Activated CD4-positive, CD25-positive, alpha-beta regulatory T cell treated with anti-CD3 and anti-CD28 coated beads, Interleukin-2, amount 50 U/mL, for 72 hours (primary cell): ENCODE data around the gene DPEP2NB.
"Not testable (repeated sequence)": the region's sequence is repeated elsewhere in the genome, so short reads cannot be mapped to it uniquely, and the experiment has no call there.

ENCODE experiments used
- DNase-seq: peaks from one replicate; pipeline ENCODE4 v3.0.0; 2021

The DPEP2NB gene

GRCh38 chr16:67979955-67980678 lies 35.6 kb downstream of the DPEP2NB start, which contains the start of gene DPEP3:
Gene DPEP3, minus strand, starts transcription at chr16:67980499. Its CDS starts 119 bp downstream, at chr16:67980380.
- no peak for DNase-seq

DNA sequence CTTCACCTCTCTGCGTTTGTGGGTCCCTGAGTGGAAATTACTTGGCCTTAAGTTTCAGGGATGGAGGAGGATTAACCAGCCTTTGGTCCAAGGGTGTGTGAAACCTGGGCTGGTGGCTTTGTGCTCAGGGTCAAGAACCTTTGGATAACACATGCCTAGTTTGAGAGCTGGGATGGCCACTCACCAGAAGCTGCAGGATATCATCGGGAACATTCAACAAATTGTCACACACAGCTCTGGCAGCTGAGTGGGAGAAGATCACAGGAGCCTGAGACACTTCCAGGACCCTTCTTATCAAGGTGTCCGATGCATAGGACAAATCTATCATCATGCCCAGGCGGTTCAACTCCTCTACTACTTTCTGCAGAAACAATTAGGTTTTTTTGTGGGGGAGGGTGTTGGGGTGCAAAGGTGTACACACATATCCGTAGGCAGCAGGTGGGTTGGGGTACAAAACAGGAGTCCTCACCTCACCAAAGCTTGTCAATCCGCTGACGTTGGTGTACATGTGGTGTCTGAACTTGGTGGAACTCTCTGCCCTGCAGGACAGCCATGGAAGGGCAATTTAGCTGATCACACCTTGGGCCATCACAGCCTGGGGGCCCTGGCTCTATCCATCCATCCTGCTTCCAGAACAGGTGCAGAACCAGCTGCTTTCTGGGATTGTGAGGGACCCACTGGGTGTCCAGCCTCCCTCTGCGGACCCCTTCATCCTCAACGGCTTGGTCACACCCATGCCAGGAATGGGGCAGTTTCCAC lies 38.1 kb downstream of the DPEP2NB start:
- no peak for DNase-seq

DNA sequence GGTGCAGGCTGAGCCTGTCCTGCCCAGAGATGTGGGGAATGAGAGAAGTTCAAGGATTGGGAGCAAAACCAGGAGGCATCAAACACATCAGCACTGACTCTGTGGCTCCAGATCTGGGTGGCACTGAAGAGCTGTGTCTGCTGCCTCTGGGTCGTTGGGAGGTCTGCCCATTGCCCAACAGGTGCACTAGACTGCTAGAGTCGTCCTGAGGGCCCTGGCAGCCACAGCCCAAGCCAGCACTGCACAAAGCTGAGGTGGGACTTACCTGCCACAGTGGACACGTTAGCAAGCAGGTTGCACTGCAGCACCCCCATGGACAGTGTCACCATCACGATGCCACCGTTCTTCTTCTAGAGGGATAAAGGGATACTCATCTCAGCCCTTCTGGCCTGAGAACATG lies 38.7 kb downstream of the DPEP2NB start:
- no peak for DNase-seq

GRCh38 chr16:67976205-67976604 lies 39.5 kb downstream of the DPEP2NB start:
- no peak for DNase-seq

- no peak for DNase-seq
Observed at GRCh38 chr16:67975321-67976105, 40.2 kb downstream of the DPEP2NB start.

GRCh38 chr16:67972285-67972684 lies 43.4 kb downstream of the DPEP2NB start:
- not testable (repeated sequence) for DNase-seq

- no peak for DNase-seq
Observed at GRCh38 chr16:67971111-67971510, 44.6 kb downstream of the DPEP2NB start.

GRCh38 chr16:67969254-67970039 lies 46.3 kb downstream of the DPEP2NB start:
- no peak for DNase-seq

DNA sequence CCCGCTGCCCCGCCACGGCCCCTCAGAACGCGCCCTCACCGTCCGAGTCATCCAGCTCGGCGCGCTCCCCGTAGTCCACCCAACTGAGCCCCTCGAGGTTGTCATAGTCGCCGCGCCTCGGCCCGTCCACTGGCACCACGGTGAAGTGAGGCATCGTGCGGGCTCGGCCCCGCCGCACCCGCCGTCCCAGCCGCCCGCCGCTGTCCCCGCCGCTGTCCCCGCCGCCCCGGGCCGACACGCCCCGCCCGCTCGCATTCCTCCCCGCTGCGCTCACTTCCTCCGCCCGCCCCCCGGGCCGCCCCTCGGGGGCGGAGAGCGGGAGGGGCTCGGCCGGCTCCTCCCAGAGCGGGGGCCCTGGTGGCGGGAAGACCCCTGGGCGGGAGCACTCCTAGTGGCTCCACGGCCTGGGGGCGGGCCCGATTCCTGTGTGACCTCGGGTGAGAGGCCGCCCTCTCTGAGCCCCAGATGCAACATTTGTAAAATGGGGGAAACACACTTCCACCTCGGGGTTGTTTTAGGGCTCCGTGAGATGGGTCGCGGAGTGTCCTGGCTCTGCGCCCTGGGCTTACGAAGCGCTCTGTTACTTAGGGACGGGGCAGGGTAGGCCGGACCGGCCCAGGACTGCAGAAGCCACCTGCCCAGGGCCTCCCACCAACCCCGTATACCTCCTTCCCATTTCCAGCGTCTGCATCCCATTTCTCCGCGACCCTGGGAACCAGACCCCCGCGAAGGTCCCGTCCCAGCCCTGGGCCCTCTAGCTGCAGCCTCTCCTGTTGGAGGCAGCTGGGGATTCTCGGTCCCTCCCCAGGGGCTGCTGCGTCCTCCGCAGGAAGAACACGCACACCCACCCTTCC lies 47.1 kb downstream of the DPEP2NB start, which contains the start of gene SLC12A4:
Gene SLC12A4, minus strand, starts transcription at position 238 of the 854 bp plus-strand sequence. Its CDS starts 84 bp downstream, at position 154.
- DNase-seq: peak; percentile 84

DNA sequence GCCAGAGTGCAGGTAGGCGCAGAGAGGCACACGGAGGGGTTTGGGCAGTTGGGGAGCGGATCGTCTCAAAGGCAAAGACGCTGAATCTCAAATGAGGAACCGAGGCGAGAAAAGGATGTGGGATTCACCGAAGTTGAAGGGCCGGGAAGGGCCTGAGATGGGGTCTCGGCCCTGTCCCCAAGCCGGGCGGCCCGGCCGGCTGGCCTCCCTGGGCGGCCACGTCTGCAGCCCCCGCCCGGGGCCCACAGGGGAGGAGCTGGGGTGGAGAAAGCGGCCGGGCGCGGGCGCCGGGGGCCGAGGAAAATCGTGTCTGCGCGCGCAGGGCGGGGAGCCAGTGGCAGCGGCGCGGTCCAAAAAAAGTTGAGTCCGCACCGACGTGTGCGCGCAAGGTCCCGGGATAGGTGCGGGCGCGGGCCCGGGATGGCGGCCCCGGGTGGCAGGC lies 47.7 kb downstream of the DPEP2NB start:
- no peak for DNase-seq

- DNase-seq: peak; percentile 38
Observed at GRCh38 chr16:67967183-67967957, 48.3 kb downstream of the DPEP2NB start.

DNA sequence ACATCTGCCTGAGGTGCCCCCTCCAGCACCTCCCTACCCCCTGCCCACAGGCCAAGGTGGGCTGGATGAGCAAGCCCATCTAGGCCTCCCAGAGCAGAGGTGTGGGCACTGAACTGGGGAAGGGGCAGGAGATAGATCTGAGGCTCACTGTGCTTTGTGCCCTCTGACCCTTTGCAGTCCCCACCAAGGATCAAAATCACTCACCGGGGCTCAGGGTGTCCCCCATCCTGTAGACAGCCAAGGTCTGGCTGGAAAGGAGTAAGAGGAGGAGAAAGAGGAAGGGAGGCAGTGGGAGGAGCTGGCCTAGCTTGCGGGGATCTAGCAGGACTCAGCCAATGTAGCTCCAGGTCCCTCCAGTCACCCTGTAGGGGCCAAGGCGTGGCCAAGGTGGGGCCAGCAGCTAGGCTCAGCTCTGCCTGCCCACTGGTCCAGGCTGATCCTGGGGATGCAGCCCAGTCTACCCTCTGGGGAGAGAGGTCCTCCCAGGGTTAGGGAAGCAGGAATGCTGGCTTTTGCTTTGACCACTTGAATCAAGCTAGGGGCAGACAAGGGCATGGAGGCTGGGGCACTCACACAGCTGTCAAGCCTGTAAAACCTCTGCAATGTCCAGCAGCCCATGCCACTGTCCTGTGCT lies 49.0 kb downstream of the DPEP2NB start:
- no peak for DNase-seq

GRCh38 chr16:67965668-67966548 lies 49.8 kb downstream of the DPEP2NB start:
- no peak for DNase-seq

DNA sequence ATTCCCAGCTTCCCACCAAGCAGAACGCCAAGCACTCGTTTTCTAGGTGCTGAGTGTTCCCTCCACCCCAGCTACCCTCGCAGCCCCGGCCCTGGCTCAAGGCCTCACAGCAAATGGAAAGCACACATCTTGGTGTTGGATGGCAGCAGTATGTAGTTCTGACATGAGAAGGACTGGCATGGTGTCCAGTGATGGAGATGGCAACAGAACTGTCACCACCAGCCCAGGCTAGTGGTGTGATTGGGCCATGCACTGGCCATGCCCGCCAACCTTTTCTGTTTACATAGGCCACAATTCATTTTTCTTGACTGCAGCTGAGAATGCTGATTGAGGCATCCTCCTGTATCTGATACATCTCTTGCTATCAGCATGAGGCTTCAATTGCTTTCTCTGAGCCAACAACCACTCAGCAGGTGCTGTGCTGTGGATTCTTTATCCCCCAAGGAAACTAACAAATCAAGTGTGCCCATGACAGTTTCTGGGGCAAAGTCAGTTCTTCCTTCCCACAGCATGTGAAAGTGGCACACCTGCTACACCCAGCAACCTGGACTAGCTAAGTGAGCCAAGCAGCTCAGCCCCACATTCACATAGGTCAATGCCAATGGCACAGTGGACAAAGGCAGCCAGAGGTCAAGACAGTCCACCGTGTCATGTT lies 51.1 kb downstream of the DPEP2NB start:
- no peak for DNase-seq

DNA sequence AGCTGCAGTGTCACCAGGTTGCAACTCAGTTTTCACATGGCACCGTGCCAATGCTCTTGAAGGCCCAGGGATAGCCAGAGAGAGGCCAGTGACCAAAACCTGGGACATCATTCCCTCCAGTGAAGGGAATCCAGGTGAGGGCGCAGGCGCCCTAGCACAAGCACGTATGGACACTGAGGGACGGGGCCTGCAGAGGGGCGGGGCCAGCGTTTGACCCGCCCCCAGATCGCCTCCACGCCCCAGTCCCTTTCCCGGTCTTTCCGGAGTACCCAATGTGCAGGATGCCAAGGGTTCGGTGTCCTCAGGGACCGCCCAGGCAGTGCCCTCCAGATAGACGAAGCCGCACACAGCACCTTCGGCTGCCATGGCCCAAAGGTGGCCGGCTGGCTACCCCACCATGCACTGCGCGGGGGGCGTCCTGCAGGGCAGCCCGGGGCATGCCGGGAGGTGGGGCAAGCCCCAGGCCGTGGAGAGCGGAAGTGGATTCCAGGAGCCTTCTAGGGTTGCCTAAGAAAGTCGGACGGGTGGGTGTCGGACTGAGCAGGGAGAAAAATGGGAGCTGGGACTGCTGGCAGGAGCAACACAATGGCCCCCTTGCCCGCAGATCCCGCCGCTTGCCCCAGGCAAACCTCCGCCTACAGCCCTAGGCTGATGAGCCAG lies 51.9 kb downstream of the DPEP2NB start:
- no peak for DNase-seq
